ENCODE data around the gene EGLN1.

DNA sequence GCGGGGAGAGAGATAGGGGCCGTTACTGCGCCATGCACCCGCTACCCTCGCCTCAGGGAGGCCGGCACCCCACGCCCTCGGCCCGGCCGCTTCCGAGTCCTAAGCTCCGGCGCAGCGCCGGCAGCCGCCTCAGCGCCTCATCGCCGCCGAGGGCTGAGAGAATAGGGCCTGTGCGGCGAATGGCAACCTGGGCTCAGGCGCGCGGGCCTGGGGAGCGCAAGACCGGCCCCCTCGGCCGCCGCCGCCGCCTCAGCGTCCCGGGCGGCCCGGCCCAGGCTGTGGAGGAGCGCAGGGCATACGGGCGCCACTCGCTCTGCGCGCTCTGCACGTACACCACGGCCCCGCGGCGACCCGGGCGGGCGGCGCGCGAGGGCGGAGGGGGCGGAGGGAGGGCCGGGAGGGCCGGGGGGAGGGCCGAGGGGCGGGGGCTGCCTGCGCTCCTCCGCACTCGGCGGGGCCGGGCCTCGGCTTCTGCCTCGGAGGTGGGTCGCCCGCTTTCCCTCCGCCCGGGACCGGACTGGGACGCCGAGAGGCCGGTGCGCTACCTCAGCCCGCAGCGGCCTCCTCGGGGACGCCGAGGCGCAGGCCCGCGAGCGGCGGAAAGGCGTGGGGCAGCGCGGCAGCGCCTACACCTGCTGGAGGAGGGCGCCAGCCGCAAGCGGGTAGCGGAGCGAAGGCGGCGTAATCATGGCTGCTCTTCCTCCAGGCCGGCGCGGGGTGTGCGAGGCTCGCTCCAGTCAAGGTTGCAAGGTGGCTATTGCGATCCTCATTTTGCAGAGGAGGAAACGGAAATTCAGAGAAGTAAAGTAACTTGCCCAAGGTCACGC lies at the start of gene EGLN1:
- no peak for TF ChIP-seq EZH2 (IDR thresholded peaks at IDR 0.05; ENCODE audit: low read depth, low read length, severe bottlenecking)
- TF ChIP-seq, protein P1, sequence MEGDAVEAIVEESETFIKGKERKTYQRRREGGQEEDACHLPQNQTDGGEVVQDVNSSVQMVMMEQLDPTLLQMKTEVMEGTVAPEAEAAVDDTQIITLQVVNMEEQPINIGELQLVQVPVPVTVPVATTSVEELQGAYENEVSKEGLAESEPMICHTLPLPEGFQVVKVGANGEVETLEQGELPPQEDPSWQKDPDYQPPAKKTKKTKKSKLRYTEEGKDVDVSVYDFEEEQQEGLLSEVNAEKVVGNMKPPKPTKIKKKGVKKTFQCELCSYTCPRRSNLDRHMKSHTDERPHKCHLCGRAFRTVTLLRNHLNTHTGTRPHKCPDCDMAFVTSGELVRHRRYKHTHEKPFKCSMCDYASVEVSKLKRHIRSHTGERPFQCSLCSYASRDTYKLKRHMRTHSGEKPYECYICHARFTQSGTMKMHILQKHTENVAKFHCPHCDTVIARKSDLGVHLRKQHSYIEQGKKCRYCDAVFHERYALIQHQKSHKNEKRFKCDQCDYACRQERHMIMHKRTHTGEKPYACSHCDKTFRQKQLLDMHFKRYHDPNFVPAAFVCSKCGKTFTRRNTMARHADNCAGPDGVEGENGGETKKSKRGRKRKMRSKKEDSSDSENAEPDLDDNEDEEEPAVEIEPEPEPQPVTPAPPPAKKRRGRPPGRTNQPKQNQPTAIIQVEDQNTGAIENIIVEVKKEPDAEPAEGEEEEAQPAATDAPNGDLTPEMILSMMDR (IDR thresholded peaks at IDR 0.05; ENCODE audit: control extremely low read depth in 1 of 3, insufficient read depth in 1 of 3, low read depth in 1 of 3, low read length in 3 of 3): peak; percentile 34 to 50 (median 49); a peak in 3 of 4 replicates
- TF ChIP-seq ZNF274 (IDR thresholded peaks at IDR 0.05; ENCODE audit: borderline replicate concordance, extremely low read depth, low read length): no peak
- TF ChIP-seq RBBP5 (IDR thresholded peaks at IDR 0.05; ENCODE audit: borderline replicate concordance, low read depth, low read length): peak; percentile 66; the same call in 1 of the 2 replicates
- TF ChIP-seq POLR2AphosphoS5 (IDR thresholded peaks at IDR 0.05; ENCODE audit: low read depth, low read length): peak; percentile 62; the same call in 1 of the 2 replicates
- TF ChIP-seq POLR2A (IDR thresholded peaks at IDR 0.05; ENCODE audit: control extremely low read depth in 1 of 2, low read depth in 2 of 2, low read length in 2 of 2): peak; percentile 55 to 74
- TF ChIP-seq CREB1 (IDR thresholded peaks at IDR 0.05): no peak; the same call in 1 of the 2 replicates
- no peak for TF ChIP-seq SRF (IDR thresholded peaks at IDR 0.05; ENCODE audit: low read depth, low read length)
- TF ChIP-seq MAX (IDR thresholded peaks at IDR 0.05): peak; percentile 42; the same call in 1 of the 2 replicates
- peak; percentile 70; the same call in 1 of the 2 replicates for TF ChIP-seq TAF1 (IDR thresholded peaks at IDR 0.05; ENCODE audit: low read depth, low read length)
- peak; percentile 59 to 67 for TF ChIP-seq RAD21 (IDR thresholded peaks at IDR 0.05 in 1 of 2, conservative IDR thresholded peaks at IDR 0.05 in 1 of 2; ENCODE audit: low read depth in 2 of 2, low read length in 2 of 2)
- no peak for TF ChIP-seq EP300 (IDR thresholded peaks at IDR 0.05; ENCODE audit: borderline replicate concordance in 1 of 2, low read depth in 2 of 2, low read length in 2 of 2)
- no peak for TF ChIP-seq GABPA (IDR thresholded peaks at IDR 0.05; ENCODE audit: borderline replicate concordance, insufficient read depth, low read length)

Data from H1 (cell line).